GM23338 (cell line): ENCODE results near the gene ADGRV1. TPM values are rescaled to one million over a fixed set of nuclear protein-coding genes. Genes with fewer than 3 reads are reported as not detected.

Experiments
- ATAC-seq: fragments of 200-7000 bp; cut with Tn5 transposase; 3 replicates; pipeline ENCODE4 v1.9.1; 2020
- DNase-seq: peaks from one replicate; pipeline ENCODE4 v3.0.0-alpha.2; 2015; ENCODE audit warnings: low spot score
- H2AFZ ChIP-seq: fragments of 200-600 bp; sonication (generic); 2 replicates; pipeline ENCODE4 v1.8.0; 2016; ENCODE audit warnings: antibody characterized with exemption, mild to moderate bottlenecking, moderate library complexity
- H3F3A ChIP-seq: fragments of 200-600 bp; sonication (generic); replicated peaks from 2 replicates; pipeline ENCODE4 v1.8.0; 2017; ENCODE audit warnings: antibody characterized with exemption, mixed run types, low read depth
- H3K27ac ChIP-seq: fragments of 200-600 bp; sonication (generic); 2 replicates; pipeline ENCODE4 v1.6.1; 2016; ENCODE audit warnings: low read depth
- H3K27me3 ChIP-seq: fragments of 200-600 bp; sonication (generic); 2 replicates; pipeline ENCODE4 v1.8.0; 2016; ENCODE audit warnings: mild to moderate bottlenecking, mixed run types, moderate library complexity; ENCODE audit not compliant: insufficient read depth
- H3K36me3 ChIP-seq: fragments of 200-600 bp; sonication (generic); 2 replicates; pipeline ENCODE4 v1.8.0; 2016; ENCODE audit warnings: mild to moderate bottlenecking; ENCODE audit not compliant: insufficient read depth
- H3K4me1 ChIP-seq: fragments of 200-600 bp; sonication (generic); 2 replicates; pipeline ENCODE4 v1.8.0; 2016; ENCODE audit warnings: mild to moderate bottlenecking, moderate library complexity; ENCODE audit not compliant: insufficient read depth
- H3K4me2 ChIP-seq: fragments of 200-600 bp; sonication (generic); 2 replicates; pipeline ENCODE4 v1.7.1; 2017; ENCODE audit warnings: mixed run types
- H3K4me3 ChIP-seq: fragments of 200-600 bp; sonication (generic); 2 replicates; pipeline ENCODE4 v1.6.1; 2016; ENCODE audit warnings: mixed run types
- H3K79me2 ChIP-seq: fragments of 200-600 bp; sonication (generic); replicated peaks from 2 replicates; pipeline ENCODE4 v1.8.0; 2017; ENCODE audit warnings: mild to moderate bottlenecking; ENCODE audit not compliant: insufficient read depth
- H3K9me2 ChIP-seq: fragments of 200-600 bp; sonication (generic); 2 replicates; pipeline ENCODE4 v1.8.0; 2017; ENCODE audit not compliant: insufficient read depth
- H4K20me1 ChIP-seq: fragments of 200-600 bp; sonication (generic); replicated peaks from 2 replicates; pipeline ENCODE4 v1.8.0; 2017; ENCODE audit warnings: mild to moderate bottlenecking; ENCODE audit not compliant: insufficient read depth
- H3K27ac Mint-ChIP-seq: 2 replicates; pipeline ENCODE4 v1.8.0; 2020; ENCODE audit warnings: inconsistent platforms, mild to moderate bottlenecking, moderate library complexity, mixed read lengths
- H3K27me3 Mint-ChIP-seq: 3 replicates; pipeline ENCODE4 v1.8.0; 2022; ENCODE audit warnings: low read depth, mild to moderate bottlenecking, moderate library complexity, mixed read lengths, inconsistent platforms; ENCODE audit not compliant: insufficient read depth, poor library complexity
- H3K36me3 Mint-ChIP-seq: 3 replicates; pipeline ENCODE4 v1.8.0; 2021; ENCODE audit warnings: low read depth, mild to moderate bottlenecking, inconsistent platforms, moderate library complexity, mixed read lengths
- H3K4me1 Mint-ChIP-seq: 3 replicates; pipeline ENCODE4 v1.8.0; 2020; ENCODE audit warnings: mild to moderate bottlenecking, inconsistent platforms, mixed read lengths
- H3K4me3 Mint-ChIP-seq: 3 replicates; pipeline ENCODE4 v1.8.0; 2021; ENCODE audit warnings: moderate library complexity, mild to moderate bottlenecking, inconsistent platforms, mixed read lengths
- H3K9me3 Mint-ChIP-seq: 3 replicates; pipeline ENCODE4 v1.8.0; 2020; ENCODE audit warnings: moderate library complexity, mild to moderate bottlenecking, inconsistent platforms, mixed read lengths
- CREB1 ChIP-seq: fragments of 250-450 bp; sonication (Bioruptor Pico); IDR thresholded peaks from 2 replicates; pipeline ENCODE4 v1.5.0; 2020; ENCODE audit warnings: low read depth, mild to moderate bottlenecking, moderate library complexity
- CTCF ChIP-seq, 2 experiments: fragments of 200-600 bp in 1 of 2; sonication (generic) in 1 of 2; conservative IDR thresholded peaks; 2 replicates each; pipeline versions ENCODE4 v1.5.1 to v1.6.1; 2016 to 2017; ENCODE audit warnings: antibody characterized with exemption in 2 of 2, low read depth in 2 of 2, mild to moderate bottlenecking in 2 of 2, moderate library complexity in 1 of 2
- ETS1 ChIP-seq: IDR thresholded peaks from 2 replicates; pipeline ENCODE4 v1.6.1; 2016; ENCODE audit warnings: antibody characterized with exemption
- EZH2 ChIP-seq: fragments of 200-600 bp; sonication (generic); IDR thresholded peaks from one replicate; pipeline ENCODE4 v1.8.0; 2017; ENCODE audit warnings: antibody characterized with exemption, mild to moderate bottlenecking, low read depth; ENCODE audit not compliant: unreplicated experiment
- EZH2phosphoT487 ChIP-seq: fragments of 200-600 bp; sonication (generic); IDR thresholded peaks from one replicate; pipeline ENCODE4 v1.8.1; 2018; ENCODE audit warnings: antibody characterized with exemption; ENCODE audit not compliant: unreplicated experiment
- JUNB ChIP-seq: IDR thresholded peaks from one replicate; pipeline ENCODE4 v1.6.1; 2016; ENCODE audit warnings: antibody characterized with exemption; ENCODE audit not compliant: unreplicated experiment
- NANOG ChIP-seq: IDR thresholded peaks from 2 replicates; pipeline ENCODE4 v1.6.1; 2016; ENCODE audit warnings: antibody characterized with exemption, borderline replicate concordance
- POLR2AphosphoS5 ChIP-seq: IDR thresholded peaks from 2 replicates; pipeline ENCODE4 v1.6.1; 2016; ENCODE audit warnings: antibody characterized with exemption, low read depth
- STAT1 ChIP-seq: IDR thresholded peaks from one replicate; pipeline ENCODE4 v1.6.1; 2016; ENCODE audit warnings: antibody characterized with exemption; ENCODE audit not compliant: unreplicated experiment
- ZNF114 ChIP-seq: fragments of 250-450 bp; sonication (Bioruptor Pico); IDR thresholded peaks from 2 replicates; pipeline ENCODE4 v1.5.0; 2020; ENCODE audit warnings: mild to moderate bottlenecking, moderate library complexity
- ZNF331 ChIP-seq: fragments of 250-450 bp; sonication (Bioruptor Pico); IDR thresholded peaks from 2 replicates; pipeline ENCODE4 v1.5.0; 2020; ENCODE audit warnings: low read depth, mild to moderate bottlenecking, moderate library complexity
- polyA plus RNA-seq: library from polyadenylated mRNA; unstranded; fragments of >200 nt; fragmentation: Nextera tagmentation; extraction: Ambion mirVana; gene quantifications from 2 replicates; pipeline ENCODE4 v1.2.1, GENCODE V29; 2016
- total RNA-seq: library from RNA; depleted of rRNA; stranded (reverse); fragments of >200 nt; shearing (Covaris generic); gene quantifications from 2 replicates; pipeline ENCODE4 v1.2.3, GENCODE V29; 2014
- TF ChIP-seq, protein P1 (sequence below): IDR thresholded peaks from one replicate; pipeline ENCODE4 v1.6.1; 2018; ENCODE audit warnings: antibody characterized with exemption; ENCODE audit not compliant: unreplicated experiment
- TF ChIP-seq, protein P2 (sequence below): fragments of 250-450 bp; sonication (Bioruptor Pico); IDR thresholded peaks from 2 replicates; pipeline ENCODE4 v1.5.0; 2020; ENCODE audit warnings: mild to moderate bottlenecking, moderate library complexity

Gene ADGRV1
- total and polyA plus RNA-seq, 2 experiments from 2014 or later: 46.1 to 149 TPM

- Histone ChIP-seq H2AFZ (no peak overlapping the region), H3K4me1 (peaks cover 26% of the 10 kb centered on the region), H3K4me3 (no peak overlapping the region), H3K79me2 (no peaks in the 10 kb centered on the region), H3K36me3 (no peaks in the 10 kb centered on the region), H3K9me2 (0 out of 2 replicates have a peak, but pooled peaks cover 3% of the 10 kb centered on the region), H4K20me1 (no peaks in the 10 kb centered on the region), H3K27me3 (no peaks in the 10 kb centered on the region), H3K27ac (no peak overlapping the region), H3K4me2 (no peak overlapping the region), H3F3A (no peaks in the 10 kb centered on the region)
- Mint-ChIP-seq H3K27me3 (peaks cover 3% of the 10 kb centered on the region), H3K4me1 (peaks cover 20% of the 10 kb centered on the region), H3K27ac (no peak overlapping the region), H3K36me3 (no peaks in the 10 kb centered on the region), H3K4me3 (no peak overlapping the region), H3K9me3 (no peaks in the 10 kb centered on the region)
- no peak for DNase-seq
- TF ChIP-seq EZH2phosphoT487: no peak
- TF ChIP-seq, protein P1, sequence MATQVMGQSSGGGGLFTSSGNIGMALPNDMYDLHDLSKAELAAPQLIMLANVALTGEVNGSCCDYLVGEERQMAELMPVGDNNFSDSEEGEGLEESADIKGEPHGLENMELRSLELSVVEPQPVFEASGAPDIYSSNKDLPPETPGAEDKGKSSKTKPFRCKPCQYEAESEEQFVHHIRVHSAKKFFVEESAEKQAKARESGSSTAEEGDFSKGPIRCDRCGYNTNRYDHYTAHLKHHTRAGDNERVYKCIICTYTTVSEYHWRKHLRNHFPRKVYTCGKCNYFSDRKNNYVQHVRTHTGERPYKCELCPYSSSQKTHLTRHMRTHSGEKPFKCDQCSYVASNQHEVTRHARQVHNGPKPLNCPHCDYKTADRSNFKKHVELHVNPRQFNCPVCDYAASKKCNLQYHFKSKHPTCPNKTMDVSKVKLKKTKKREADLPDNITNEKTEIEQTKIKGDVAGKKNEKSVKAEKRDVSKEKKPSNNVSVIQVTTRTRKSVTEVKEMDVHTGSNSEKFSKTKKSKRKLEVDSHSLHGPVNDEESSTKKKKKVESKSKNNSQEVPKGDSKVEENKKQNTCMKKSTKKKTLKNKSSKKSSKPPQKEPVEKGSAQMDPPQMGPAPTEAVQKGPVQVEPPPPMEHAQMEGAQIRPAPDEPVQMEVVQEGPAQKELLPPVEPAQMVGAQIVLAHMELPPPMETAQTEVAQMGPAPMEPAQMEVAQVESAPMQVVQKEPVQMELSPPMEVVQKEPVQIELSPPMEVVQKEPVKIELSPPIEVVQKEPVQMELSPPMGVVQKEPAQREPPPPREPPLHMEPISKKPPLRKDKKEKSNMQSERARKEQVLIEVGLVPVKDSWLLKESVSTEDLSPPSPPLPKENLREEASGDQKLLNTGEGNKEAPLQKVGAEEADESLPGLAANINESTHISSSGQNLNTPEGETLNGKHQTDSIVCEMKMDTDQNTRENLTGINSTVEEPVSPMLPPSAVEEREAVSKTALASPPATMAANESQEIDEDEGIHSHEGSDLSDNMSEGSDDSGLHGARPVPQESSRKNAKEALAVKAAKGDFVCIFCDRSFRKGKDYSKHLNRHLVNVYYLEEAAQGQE: no peak
- no peak for TF ChIP-seq CREB1
- no peak for TF ChIP-seq EZH2
- no peak for TF ChIP-seq ZNF331 (CRISPR knock-in tag)
- no peak for TF ChIP-seq ETS1
- TF ChIP-seq POLR2AphosphoS5: no peak
- TF ChIP-seq JUNB: no peak
- no peak for TF ChIP-seq NANOG
- no peak for TF ChIP-seq STAT1
- TF ChIP-seq CTCF (conservative IDR thresholded peaks at IDR 0.05; ENCODE audit: low read depth in 2 of 2): no peak
- no peak for TF ChIP-seq ZNF114 (CRISPR knock-in tag)
- TF ChIP-seq, protein P2, sequence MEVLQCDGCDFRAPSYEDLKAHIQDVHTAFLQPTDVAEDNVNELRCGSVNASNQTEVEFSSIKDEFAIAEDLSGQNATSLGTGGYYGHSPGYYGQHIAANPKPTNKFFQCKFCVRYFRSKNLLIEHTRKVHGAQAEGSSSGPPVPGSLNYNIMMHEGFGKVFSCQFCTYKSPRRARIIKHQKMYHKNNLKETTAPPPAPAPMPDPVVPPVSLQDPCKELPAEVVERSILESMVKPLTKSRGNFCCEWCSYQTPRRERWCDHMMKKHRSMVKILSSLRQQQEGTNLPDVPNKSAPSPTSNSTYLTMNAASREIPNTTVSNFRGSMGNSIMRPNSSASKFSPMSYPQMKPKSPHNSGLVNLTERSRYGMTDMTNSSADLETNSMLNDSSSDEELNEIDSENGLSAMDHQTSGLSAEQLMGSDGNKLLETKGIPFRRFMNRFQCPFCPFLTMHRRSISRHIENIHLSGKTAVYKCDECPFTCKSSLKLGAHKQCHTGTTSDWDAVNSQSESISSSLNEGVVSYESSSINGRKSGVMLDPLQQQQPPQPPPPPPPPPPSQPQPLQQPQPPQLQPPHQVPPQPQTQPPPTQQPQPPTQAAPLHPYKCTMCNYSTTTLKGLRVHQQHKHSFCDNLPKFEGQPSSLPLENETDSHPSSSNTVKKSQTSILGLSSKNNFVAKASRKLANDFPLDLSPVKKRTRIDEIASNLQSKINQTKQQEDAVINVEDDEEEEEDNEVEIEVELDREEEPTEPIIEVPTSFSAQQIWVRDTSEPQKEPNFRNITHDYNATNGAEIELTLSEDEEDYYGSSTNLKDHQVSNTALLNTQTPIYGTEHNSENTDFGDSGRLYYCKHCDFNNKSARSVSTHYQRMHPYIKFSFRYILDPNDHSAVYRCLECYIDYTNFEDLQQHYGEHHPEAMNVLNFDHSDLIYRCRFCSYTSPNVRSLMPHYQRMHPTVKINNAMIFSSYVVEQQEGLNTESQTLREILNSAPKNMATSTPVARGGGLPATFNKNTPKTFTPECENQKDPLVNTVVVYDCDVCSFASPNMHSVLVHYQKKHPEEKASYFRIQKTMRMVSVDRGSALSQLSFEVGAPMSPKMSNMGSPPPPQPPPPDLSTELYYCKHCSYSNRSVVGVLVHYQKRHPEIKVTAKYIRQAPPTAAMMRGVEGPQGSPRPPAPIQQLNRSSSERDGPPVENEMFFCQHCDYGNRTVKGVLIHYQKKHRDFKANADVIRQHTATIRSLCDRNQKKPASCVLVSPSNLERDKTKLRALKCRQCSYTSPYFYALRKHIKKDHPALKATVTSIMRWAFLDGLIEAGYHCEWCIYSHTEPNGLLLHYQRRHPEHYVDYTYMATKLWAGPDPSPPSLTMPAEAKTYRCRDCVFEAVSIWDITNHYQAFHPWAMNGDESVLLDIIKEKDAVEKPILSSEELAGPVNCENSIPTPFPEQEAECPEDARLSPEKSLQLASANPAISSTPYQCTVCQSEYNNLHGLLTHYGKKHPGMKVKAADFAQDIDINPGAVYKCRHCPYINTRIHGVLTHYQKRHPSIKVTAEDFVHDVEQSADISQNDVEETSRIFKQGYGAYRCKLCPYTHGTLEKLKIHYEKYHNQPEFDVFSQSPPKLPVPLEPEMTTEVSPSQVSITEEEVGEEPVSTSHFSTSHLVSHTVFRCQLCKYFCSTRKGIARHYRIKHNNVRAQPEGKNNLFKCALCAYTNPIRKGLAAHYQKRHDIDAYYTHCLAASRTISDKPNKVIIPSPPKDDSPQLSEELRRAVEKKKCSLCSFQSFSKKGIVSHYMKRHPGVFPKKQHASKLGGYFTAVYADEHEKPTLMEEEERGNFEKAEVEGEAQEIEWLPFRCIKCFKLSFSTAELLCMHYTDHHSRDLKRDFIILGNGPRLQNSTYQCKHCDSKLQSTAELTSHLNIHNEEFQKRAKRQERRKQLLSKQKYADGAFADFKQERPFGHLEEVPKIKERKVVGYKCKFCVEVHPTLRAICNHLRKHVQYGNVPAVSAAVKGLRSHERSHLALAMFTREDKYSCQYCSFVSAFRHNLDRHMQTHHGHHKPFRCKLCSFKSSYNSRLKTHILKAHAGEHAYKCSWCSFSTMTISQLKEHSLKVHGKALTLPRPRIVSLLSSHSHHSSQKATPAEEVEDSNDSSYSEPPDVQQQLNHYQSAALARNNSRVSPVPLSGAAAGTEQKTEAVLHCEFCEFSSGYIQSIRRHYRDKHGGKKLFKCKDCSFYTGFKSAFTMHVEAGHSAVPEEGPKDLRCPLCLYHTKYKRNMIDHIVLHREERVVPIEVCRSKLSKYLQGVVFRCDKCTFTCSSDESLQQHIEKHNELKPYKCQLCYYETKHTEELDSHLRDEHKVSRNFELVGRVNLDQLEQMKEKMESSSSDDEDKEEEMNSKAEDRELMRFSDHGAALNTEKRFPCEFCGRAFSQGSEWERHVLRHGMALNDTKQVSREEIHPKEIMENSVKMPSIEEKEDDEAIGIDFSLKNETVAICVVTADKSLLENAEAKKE (CRISPR knock-in tag): no peak
- no peak for ATAC-seq
Observed at GRCh38 chr5:91178461-91178860, 619.9 kb downstream of the ADGRV1 start.
